Endometrial microvascular endothelial cells (primary cell): ENCODE results near the gene APOL6. TPM values are rescaled to one million over a fixed set of nuclear protein-coding genes. Genes with fewer than 3 reads are reported as not detected.
"Not testable (repeated sequence)": the region's sequence is repeated elsewhere in the genome, so short reads cannot be mapped to it uniquely, and the experiment has no call there.

Source experiments
- in situ Hi-C: cut with HindIII; loops from 2 replicates; pipeline ENCODE4 v1.10.0; 2017; ENCODE audit warnings: low sequenced_read_pairs, low pct_unique_long_range_greater_than_20kb; ENCODE audit errors: inconsistent ontology term
- total RNA-seq: library from RNA; depleted of rRNA; stranded (reverse); fragments of >200 nt; gene quantifications from one replicate; pipeline ENCODE4 v1.2.3, GENCODE V29; 2015; ENCODE audit errors: inconsistent ontology term

The APOL6 gene
- total RNA-seq, 1 donor from 2014 or later, result 8.8 TPM

- in situ Hi-C loops, result no loop called here
Measured at GRCh38 chr22:35660291-35661127, 12.3 kb downstream of the APOL6 start.

- in situ Hi-C loops, result no loop called here
Measured at GRCh38 chr22:35661464-35661863, 13.2 kb downstream of the APOL6 start.

GRCh38 chr22:35662914-35663313 lies 14.7 kb downstream of the APOL6 start:
- in situ Hi-C loops, result no loop called here

- in situ Hi-C loops, result no loop called here
Measured at GRCh38 chr22:35663371-35663770, 15.1 kb downstream of the APOL6 start.

GRCh38 chr22:35664955-35665587 lies 16.8 kb downstream of the APOL6 start:
- in situ Hi-C loops, result no loop called here

- in situ Hi-C loops, result not testable (repeated sequence)
Measured at GRCh38 chr22:35666699-35667098, 18.5 kb downstream of the APOL6 start.

GRCh38 chr22:35674335-35674734 lies 26.1 kb downstream of the APOL6 start:
- in situ Hi-C loops, result no loop called here

- in situ Hi-C loops, result not testable (repeated sequence)
Measured at GRCh38 chr22:35676065-35676464, 27.8 kb downstream of the APOL6 start.

- in situ Hi-C loops, result no loop called here
Measured at GRCh38 chr22:35677460-35678187, 29.4 kb downstream of the APOL6 start.

GRCh38 chr22:35678836-35679235 lies 30.6 kb downstream of the APOL6 start:
- in situ Hi-C loops, result no loop called here

- in situ Hi-C loops, result not testable (repeated sequence)
Measured at GRCh38 chr22:35679492-35679891, 31.2 kb downstream of the APOL6 start.

GRCh38 chr22:35681454-35682052 lies 33.3 kb downstream of the APOL6 start:
- in situ Hi-C loops, result no loop called here

- in situ Hi-C loops, result no loop called here
Measured at GRCh38 chr22:35683560-35683959, 35.3 kb downstream of the APOL6 start.

GRCh38 chr22:35684270-35684700 lies 36.0 kb downstream of the APOL6 start:
- in situ Hi-C loops, result no loop called here

GRCh38 chr22:35684732-35685131 lies 36.5 kb downstream of the APOL6 start:
- in situ Hi-C loops, result no loop called here

- in situ Hi-C loops, result no loop called here
Measured at GRCh38 chr22:35685731-35686130, 37.5 kb downstream of the APOL6 start.

- in situ Hi-C loops, result no loop called here
Measured at GRCh38 chr22:35686298-35686697, 38.1 kb downstream of the APOL6 start.

- in situ Hi-C loops, result no loop called here
Measured at GRCh38 chr22:35687461-35687860, 39.2 kb downstream of the APOL6 start.

GRCh38 chr22:35688913-35689675 lies 40.8 kb downstream of the APOL6 start:
- in situ Hi-C loops, result no loop called here
